ENCODE data around the gene HMGCLL1.
A peak's percentile ranks its signal among the peaks of the same experiment; 100 is the strongest.

HMGCLL1 gene

DNA sequence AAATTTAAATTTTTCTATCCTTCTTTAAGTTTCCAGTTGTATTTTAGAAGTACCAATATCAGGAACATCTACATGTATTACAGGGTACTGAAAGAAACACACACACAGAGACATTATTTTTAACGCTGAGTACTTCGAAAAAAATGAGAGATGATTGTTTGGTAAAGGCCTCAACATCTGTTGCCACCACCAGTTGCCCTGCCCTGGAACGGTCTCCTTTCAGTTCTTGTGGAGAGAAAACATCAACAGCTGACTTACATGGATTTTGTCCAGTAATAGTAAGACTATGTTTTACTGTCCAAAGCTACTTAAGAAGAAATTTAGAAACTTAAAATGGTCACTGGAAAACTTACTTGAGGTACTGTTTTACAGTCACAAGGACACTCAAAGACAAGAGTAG is 16.7 kb downstream of the HMGCLL1 start:
- H3K4me3 ChIP-seq (ENCODE audit: low read depth, low read length) = no peak overlapping the region
- TF ChIP-seq, protein P1, sequence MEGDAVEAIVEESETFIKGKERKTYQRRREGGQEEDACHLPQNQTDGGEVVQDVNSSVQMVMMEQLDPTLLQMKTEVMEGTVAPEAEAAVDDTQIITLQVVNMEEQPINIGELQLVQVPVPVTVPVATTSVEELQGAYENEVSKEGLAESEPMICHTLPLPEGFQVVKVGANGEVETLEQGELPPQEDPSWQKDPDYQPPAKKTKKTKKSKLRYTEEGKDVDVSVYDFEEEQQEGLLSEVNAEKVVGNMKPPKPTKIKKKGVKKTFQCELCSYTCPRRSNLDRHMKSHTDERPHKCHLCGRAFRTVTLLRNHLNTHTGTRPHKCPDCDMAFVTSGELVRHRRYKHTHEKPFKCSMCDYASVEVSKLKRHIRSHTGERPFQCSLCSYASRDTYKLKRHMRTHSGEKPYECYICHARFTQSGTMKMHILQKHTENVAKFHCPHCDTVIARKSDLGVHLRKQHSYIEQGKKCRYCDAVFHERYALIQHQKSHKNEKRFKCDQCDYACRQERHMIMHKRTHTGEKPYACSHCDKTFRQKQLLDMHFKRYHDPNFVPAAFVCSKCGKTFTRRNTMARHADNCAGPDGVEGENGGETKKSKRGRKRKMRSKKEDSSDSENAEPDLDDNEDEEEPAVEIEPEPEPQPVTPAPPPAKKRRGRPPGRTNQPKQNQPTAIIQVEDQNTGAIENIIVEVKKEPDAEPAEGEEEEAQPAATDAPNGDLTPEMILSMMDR (IDR thresholded peaks at IDR 0.05; ENCODE audit: low read depth, low read length) = no peak

DNA sequence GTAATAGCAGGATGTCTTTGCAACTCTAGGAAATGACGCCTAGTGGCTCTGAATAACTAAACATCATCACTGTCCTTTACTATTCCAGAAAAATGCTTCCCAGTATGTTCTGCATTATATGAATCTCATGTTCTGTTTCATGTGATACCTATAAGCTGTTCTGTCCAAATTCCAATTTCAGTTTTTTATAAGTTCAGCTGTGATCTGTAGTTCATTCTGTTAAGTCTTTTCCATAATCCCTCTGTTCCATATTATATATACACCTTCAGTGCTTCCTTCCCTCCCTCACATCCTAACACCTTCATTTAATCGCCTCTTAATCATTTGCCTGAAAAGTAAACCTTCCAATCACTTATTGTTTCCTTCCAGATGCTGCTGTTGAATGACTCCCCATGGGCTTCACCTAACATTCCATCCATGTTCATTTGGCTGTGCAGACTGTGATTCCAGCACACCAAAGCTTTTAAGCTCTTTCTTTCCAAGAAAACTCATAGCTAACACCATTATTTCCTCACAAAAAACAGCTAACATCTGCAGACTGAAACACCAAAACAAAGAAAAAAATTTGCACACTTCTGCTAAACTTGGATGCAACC is 18.6 kb downstream of the HMGCLL1 start:
- TF ChIP-seq, protein P1 (IDR thresholded peaks at IDR 0.05; ENCODE audit: low read depth, low read length) = no peak

DNA sequence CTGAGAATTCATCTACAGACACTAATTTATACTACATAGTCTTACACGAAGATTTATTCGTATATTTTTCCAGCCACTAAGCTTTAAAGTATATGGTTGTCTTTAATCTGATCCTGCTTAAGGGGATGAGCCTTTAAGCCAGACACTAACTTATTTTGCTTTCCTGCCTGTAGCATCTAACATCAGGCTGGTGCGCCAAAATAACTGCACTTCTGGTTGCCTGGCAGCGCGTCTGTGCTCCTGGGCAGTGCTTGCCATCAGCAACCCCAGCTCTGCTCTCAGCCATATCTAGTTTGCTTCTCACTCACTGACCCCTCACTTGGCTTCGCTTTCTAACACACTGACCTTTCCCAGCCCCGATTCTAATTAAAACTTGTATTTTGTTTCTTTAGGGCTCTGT is 21.8 kb downstream of the HMGCLL1 start:
- TF ChIP-seq, protein P1 (IDR thresholded peaks at IDR 0.05; ENCODE audit: low read depth, low read length) = no peak
- H3K4me3 ChIP-seq (ENCODE audit: low read depth, low read length) = no peak overlapping the region

More for the DNA sequence above, 18.6 kb downstream of the HMGCLL1 start:
- H3K4me3 ChIP-seq (ENCODE audit: low read depth, low read length) = no peak overlapping the region

DNA sequence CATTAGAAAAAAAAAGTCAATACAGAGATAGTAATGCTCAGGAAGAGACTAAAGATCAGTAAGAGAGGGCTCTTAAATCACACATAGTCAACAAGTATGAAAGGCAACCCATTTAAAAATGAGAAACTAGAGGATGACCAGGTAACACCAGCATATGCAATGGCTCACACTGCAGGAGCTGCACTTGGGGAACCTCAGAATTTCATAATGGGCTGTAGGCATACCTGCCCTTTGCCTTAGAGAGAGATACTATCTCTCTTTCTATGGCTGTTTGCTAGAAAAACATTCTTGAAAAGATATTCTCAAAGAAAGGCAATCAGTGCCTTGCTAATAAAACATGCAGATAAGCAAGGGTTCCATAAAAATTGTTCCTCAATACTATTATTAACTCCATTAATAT is 33.2 kb downstream of the HMGCLL1 start:
- TF ChIP-seq, protein P1 (IDR thresholded peaks at IDR 0.05; ENCODE audit: low read depth, low read length) = no peak

DNA sequence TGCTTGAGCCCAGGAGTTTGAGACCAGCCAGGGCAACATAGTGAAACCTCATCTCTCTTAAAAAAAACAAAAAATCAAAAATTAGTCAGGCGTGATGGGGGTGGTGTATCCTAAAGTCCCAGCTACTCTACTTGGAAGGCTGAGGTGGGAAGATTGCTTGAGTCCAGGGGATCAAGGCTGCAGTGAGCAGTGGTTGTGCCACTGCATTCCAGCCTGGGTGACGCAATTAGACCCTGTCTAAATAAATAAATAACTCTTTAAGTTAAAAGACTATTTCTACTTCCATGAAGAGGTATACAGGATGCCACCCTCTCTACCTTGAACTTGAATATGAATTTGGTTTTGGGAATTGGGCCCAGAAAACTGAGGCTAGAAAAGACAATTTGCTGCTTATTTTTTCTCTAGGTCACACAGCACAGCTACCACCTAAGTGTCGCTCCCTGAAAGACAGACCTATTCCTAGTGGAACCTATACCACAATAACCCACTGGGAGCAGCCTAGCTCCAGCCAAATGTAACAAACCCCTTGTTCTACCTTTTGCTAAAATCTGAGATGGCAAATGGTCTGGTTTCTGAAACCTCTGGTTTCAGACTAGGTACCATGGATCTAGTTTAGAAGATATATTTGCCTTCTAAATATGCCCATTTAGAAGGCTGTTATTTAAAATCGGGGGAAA is 35.2 kb downstream of the HMGCLL1 start:
- TF ChIP-seq, protein P1 (IDR thresholded peaks at IDR 0.05; ENCODE audit: low read depth, low read length) = 0 out of 2 replicates have a peak, but pooled peaks have one; percentile 7
- H3K4me3 ChIP-seq (ENCODE audit: low read depth, low read length) = no peak overlapping the region

More for the DNA sequence above, 33.2 kb downstream of the HMGCLL1 start:
- no peak overlapping the region for H3K4me3 ChIP-seq (ENCODE audit: low read depth, low read length)

DNA sequence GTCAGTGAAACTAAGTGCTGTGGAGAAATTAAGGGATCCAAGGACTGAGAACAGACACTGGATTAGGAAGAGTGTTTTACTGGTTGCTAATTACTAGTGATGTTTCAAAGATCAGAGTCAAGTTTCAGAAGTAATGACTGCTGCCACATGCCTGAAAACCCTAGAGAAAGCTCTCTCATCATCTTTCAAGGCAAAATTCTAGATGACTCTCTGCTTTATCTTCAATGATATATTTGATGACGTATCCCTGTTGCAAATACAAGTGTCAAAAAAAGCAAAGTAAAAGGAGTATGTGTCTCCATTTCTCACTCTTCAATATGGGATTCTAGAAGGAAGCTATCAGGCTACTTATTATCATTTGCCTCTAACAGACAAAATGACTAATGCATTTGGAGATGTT is 38.0 kb downstream of the HMGCLL1 start:
- TF ChIP-seq, protein P1 (IDR thresholded peaks at IDR 0.05; ENCODE audit: low read depth, low read length) = no peak
- no peak overlapping the region for H3K4me3 ChIP-seq (ENCODE audit: low read depth, low read length)

DNA sequence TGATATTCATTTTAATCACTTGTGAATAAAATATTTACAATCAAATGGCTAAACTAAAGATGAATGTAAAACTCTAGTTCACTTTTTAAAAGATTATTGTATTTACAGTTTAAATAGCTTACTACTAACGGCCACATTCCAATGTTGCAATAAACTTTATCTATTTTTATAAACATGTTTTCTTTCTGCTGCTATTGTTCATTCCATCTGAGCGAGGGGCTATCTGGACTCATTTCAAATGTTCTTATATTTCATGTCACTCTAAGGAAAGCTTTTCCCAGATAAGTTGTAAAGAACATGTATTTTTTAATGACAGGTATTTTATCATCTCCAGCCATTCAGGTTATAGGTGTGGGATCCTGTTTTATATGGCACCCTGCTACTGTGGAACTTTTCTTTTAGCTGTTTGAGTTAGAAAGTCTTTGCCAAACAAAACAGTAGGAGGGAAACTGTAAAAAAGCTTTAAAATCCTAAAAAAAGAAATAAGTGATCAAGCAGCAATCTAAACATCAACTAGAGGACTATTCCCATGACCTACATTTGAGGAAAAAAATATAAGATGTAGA is 42.5 kb downstream of the HMGCLL1 start:
- no peak overlapping the region for H3K4me3 ChIP-seq (ENCODE audit: low read depth, low read length)
- TF ChIP-seq, protein P1 (IDR thresholded peaks at IDR 0.05; ENCODE audit: low read depth, low read length) = no peak

Measured in WI38 (cell line).